PC-3 (cell line): ENCODE measurements around the gene DAB1.
"Not testable (repeated sequence)": the region's sequence is repeated elsewhere in the genome, so short reads cannot be mapped to it uniquely, and the experiment has no call there.

ENCODE experiments used
- CTCF ChIP-seq: fragments of 300-600 bp; sonication (generic); conservative IDR thresholded peaks from 2 replicates; pipeline ENCODE4 v1.5.1; 2017; ENCODE audit warnings: antibody characterized with exemption, low read depth, mild to moderate bottlenecking, low read length
- EZH2phosphoT487 ChIP-seq: fragments of 300-600 bp; sonication (generic); IDR thresholded peaks from 2 replicates; pipeline ENCODE4 v1.6.1; 2018; ENCODE audit warnings: mild to moderate bottlenecking, antibody characterized with exemption, low read length, borderline replicate concordance

- not testable (repeated sequence) for TF ChIP-seq CTCF, EZH2phosphoT487
These were observed 336.2 kb downstream of the DAB1 start for GRCh38 chr1:57087660-57088059.
